PFSK-1 (cell line): ENCODE results near the gene RNPEPL1.

ENCODE experiments used
- SIN3A ChIP-seq: IDR thresholded peaks from 2 replicates; pipeline ENCODE4 v1.6.1; 2012; ENCODE audit warnings: mild to moderate bottlenecking, low read length, moderate library complexity, borderline replicate concordance; ENCODE audit not compliant: insufficient read depth
- TAF1 ChIP-seq: IDR thresholded peaks from 2 replicates; pipeline ENCODE4 v1.6.1; 2012; ENCODE audit warnings: low read length, control low read depth, borderline replicate concordance; ENCODE audit not compliant: insufficient read depth
- TF ChIP-seq, protein P1 (sequence below), 2 experiments: IDR thresholded peaks; 2 replicates each; pipeline versions ENCODE4 v1.6.1 to v1.8.0; 2011 to 2012; ENCODE audit warnings: low read depth in 2 of 2, low read length in 2 of 2, control low read depth in 1 of 2, inconsistent platforms in 1 of 2, mild to moderate bottlenecking in 1 of 2, moderate library complexity in 1 of 2; ENCODE audit not compliant: insufficient read depth in 1 of 2

DNA sequence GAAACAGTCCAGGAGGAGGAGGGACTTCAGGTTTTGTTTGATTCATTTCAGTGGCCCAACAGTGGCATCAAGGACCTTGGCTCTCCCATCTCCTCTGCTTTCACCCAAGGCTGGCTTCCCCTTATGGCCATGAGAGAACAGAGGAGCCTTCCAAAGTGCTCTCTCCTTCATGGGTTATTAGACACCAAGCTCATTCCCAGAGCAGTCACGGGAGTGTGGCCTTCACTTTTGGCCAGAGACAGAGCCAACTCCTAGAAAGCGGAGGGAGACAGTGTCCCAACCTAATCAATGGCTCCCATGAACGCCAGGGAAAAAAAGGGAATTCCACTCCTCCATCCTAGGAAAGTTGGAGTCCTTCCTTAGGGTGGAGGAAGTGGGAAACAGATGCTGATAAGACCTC is 9.0 kb upstream of the RNPEPL1 start:
- no peak for TF ChIP-seq TAF1
- no peak for TF ChIP-seq SIN3A
- TF ChIP-seq, protein P1, sequence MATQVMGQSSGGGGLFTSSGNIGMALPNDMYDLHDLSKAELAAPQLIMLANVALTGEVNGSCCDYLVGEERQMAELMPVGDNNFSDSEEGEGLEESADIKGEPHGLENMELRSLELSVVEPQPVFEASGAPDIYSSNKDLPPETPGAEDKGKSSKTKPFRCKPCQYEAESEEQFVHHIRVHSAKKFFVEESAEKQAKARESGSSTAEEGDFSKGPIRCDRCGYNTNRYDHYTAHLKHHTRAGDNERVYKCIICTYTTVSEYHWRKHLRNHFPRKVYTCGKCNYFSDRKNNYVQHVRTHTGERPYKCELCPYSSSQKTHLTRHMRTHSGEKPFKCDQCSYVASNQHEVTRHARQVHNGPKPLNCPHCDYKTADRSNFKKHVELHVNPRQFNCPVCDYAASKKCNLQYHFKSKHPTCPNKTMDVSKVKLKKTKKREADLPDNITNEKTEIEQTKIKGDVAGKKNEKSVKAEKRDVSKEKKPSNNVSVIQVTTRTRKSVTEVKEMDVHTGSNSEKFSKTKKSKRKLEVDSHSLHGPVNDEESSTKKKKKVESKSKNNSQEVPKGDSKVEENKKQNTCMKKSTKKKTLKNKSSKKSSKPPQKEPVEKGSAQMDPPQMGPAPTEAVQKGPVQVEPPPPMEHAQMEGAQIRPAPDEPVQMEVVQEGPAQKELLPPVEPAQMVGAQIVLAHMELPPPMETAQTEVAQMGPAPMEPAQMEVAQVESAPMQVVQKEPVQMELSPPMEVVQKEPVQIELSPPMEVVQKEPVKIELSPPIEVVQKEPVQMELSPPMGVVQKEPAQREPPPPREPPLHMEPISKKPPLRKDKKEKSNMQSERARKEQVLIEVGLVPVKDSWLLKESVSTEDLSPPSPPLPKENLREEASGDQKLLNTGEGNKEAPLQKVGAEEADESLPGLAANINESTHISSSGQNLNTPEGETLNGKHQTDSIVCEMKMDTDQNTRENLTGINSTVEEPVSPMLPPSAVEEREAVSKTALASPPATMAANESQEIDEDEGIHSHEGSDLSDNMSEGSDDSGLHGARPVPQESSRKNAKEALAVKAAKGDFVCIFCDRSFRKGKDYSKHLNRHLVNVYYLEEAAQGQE (IDR thresholded peaks at IDR 0.05; ENCODE audit: insufficient read depth in 1 of 2, low read depth in 2 of 2, low read length in 2 of 2), result no peak
